ENCODE results near the gene BCAS3.

The BCAS3 gene

DNA sequence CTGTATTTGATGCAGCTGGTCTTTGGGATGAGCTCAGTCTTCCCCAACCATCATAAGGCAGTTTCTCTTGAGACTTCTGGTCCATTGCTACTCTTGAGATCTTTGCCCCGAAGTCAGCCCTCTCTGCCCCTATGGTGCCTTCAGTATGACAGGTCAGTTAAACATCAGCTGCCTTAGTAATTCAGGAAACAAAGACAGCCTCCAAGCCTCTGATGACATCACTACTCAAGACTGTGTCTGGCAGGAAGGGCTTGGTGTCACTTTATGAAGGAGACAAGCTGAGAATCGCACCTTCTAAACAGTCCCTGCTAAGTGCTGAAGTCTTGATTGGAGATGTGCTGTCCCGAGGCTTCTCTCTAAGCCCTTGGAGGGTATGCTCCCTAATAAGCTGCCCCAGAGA lies 617.1 kb downstream of the BCAS3 start:
- Histone ChIP-seq H3K9ac (ENCODE audit: low read length) (no peak overlapping the region), H3K27ac (ENCODE audit: low read depth, low read length) (no peak overlapping the region), H3K36me3 (ENCODE audit: control insufficient read depth, insufficient read depth, low read length) (no peaks in the 10 kb centered on the region), H3K4me1 (ENCODE audit: control insufficient read depth, insufficient read depth, low read length) (no peaks in the 10 kb centered on the region), H3K27me3 (ENCODE audit: control insufficient read depth, insufficient read depth, low read length) (peaks cover 4% of the 10 kb centered on the region), H3K4me3 (ENCODE audit: low read length) (no peak overlapping the region)

DNA sequence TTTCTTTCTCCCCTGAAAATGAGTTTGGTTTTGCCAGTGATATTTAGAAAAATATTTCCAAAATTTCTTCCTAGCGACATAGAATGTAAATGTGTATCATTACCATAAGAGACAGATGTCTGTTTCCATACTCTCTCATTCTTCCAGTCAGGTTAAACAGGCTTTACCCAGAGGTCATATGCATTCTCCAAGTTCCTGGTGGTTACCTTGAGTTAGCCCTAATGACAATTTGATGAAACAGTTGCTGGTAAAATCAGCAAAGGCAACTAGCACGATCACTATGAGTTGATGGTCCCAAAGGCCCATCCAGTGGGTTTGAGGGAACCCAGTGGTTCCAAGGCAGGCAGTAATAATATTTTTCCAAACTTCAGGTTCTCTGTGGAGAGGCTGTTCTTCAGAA lies 618.4 kb downstream of the BCAS3 start:
- Histone ChIP-seq H3K4me1 (ENCODE audit: control insufficient read depth, insufficient read depth, low read length) (no peaks in the 10 kb centered on the region), H3K36me3 (ENCODE audit: control insufficient read depth, insufficient read depth, low read length) (no peaks in the 10 kb centered on the region), H3K27me3 (ENCODE audit: control insufficient read depth, insufficient read depth, low read length) (peaks cover 4% of the 10 kb centered on the region), H3K27ac (ENCODE audit: low read depth, low read length) (no peak overlapping the region), H3K9ac (ENCODE audit: low read length) (no peak overlapping the region), H3K4me3 (ENCODE audit: low read length) (no peak overlapping the region)

DNA sequence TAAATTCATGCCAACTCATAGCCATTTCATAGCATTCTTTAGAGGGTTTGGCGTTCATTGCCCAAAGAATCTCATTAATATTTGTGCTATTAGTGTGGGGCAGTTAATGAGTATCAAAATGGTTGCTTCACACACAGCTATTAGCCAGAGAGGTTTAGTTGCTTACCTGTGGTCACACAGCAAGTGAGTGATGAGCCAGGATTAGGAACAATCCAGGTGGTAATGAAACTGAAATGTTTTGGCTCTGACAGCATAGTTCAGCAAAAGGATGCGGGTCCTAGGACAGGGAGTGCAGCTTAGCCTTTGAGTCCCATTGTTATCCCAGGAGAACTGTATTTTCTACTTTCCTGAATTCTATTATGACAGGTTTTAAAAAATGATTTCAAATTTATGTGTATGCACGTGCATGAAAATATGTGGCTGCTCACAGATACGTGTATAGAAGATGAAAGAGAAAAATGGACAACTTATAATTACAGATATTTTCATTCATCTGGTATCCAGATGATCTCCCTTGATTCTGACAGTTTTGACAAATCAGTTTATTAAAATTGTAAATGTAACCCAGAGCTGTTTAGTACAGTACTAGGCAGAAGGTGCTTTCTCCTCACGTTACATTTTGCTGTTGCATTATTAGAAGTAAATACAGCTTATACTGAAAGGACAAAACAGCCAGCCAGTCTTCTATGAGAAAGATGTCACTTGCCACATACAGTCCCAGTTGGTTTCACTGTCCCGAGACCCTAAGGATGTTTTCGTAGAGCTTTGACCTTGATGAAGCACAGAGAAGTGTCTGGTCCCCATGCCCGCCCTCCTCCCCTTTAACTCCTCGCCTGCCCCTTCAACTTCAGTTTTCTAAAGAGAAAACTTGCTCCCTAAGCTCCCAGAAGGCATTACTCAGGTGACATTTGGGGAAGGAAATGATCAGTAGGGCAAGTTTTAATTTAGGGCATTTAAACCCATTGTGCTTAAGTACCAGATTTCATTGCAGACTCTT lies 622.2 kb downstream of the BCAS3 start:
- Histone ChIP-seq H3K27me3 (ENCODE audit: control insufficient read depth, insufficient read depth, low read length) (peaks cover 4% of the 10 kb centered on the region), H3K27ac (ENCODE audit: low read depth, low read length) (no peak overlapping the region), H3K4me3 (ENCODE audit: low read length) (no peak overlapping the region), H3K4me1 (ENCODE audit: control insufficient read depth, insufficient read depth, low read length) (no peaks in the 10 kb centered on the region), H3K9ac (ENCODE audit: low read length) (no peak overlapping the region), H3K36me3 (ENCODE audit: control insufficient read depth, insufficient read depth, low read length) (no peaks in the 10 kb centered on the region)

DNA sequence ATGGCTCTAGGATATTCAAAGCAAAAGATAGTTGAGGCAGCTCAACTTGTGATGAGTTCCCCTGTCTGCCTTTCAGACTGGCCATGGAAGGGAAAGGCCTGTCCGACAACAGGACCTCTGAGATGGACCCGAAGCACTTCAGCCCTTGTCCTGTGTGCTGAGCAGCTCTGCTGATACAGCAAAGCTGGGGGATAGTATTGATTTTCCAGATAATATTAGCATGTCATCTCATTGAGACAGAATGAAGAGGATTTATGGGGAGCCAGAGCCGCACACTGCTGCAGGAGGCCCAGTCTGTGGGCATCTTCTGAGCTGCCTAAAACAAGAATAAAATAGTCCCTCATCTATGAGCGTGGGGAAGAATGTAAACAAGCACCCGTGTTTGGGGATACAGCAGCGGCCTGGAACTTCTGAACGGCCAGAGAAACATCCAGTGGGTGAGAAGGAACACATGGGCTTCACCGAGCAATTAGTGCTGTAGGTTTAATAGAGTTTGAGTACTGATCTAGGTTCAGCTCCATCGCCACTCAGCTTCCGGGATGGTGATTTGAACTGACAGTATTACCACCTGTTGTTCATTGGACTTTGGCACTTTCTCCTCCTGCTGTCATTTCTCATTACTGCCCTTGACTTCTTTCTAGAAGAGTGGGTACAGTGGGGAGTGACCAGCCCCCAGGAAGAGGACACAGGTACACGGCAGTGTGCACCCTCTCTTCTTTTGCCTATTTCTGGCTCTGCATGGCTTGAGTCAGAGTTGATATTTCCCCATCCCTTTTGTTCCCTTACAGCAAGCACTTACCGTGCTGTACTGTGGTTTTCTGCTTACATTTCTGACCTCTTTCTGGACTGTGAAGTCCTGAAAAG lies 625.5 kb downstream of the BCAS3 start:
- Histone ChIP-seq H3K27ac (ENCODE audit: low read depth, low read length) (no peak overlapping the region), H3K36me3 (ENCODE audit: control insufficient read depth, insufficient read depth, low read length) (no peaks in the 10 kb centered on the region), H3K4me1 (ENCODE audit: control insufficient read depth, insufficient read depth, low read length) (no peaks in the 10 kb centered on the region), H3K9ac (ENCODE audit: low read length) (no peak overlapping the region), H3K4me3 (ENCODE audit: low read length) (no peak overlapping the region), H3K27me3 (ENCODE audit: control insufficient read depth, insufficient read depth, low read length) (peaks cover 2% of the 10 kb centered on the region)

DNA sequence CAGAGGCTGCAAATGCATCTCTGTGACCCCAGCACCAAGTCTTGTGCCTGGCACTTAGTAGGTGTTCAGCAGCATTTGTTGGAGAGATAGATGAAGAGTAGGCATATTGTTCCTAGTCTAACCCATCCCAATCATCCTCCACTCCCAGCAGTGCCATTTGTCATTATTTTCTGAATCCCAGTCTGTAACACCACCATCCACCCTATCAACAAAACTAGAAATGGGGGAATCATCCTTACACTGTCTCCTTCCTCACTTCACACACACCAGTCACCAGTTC lies 626.1 kb downstream of the BCAS3 start:
- H3K27ac ChIP-seq (ENCODE audit: low read depth, low read length): no peak overlapping the region
- no peaks in the 10 kb centered on the region for H3K36me3 ChIP-seq (ENCODE audit: control insufficient read depth, insufficient read depth, low read length)
- no peak overlapping the region for H3K9ac ChIP-seq (ENCODE audit: low read length)
- no peak overlapping the region for H3K4me3 ChIP-seq (ENCODE audit: low read length)
- no peaks in the 10 kb centered on the region for H3K27me3 ChIP-seq (ENCODE audit: control insufficient read depth, insufficient read depth, low read length)
- peaks cover under 1% of the 10 kb centered on the region for H3K4me1 ChIP-seq (ENCODE audit: control insufficient read depth, insufficient read depth, low read length)

DNA sequence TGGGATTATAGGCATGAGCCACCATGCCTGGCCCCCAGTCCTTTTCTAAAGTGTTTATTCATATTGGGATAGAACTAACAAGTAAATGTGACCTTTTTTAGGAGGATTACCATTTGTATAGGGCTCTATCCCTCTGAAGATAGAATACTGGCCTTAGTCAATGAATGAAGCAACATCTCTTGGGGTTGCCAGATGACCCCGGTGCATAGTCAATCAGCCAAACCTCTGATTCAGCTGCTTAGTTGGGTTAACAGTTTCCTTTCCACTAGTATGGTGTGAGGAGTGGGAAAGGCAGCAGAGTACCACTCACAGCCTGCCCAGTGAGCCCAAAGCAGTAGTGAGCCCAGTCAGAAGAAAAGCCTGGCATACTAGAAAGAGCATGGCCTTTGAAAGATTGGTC lies 627.4 kb downstream of the BCAS3 start:
- H3K36me3 ChIP-seq (ENCODE audit: control insufficient read depth, insufficient read depth, low read length): no peaks in the 10 kb centered on the region
- no peak overlapping the region for H3K4me3 ChIP-seq (ENCODE audit: low read length)
- peaks cover 6% of the 10 kb centered on the region for H3K4me1 ChIP-seq (ENCODE audit: control insufficient read depth, insufficient read depth, low read length)
- no peaks in the 10 kb centered on the region for H3K27me3 ChIP-seq (ENCODE audit: control insufficient read depth, insufficient read depth, low read length)
- H3K27ac ChIP-seq (ENCODE audit: low read depth, low read length): no peak overlapping the region
- no peak overlapping the region for H3K9ac ChIP-seq (ENCODE audit: low read length)

DNA sequence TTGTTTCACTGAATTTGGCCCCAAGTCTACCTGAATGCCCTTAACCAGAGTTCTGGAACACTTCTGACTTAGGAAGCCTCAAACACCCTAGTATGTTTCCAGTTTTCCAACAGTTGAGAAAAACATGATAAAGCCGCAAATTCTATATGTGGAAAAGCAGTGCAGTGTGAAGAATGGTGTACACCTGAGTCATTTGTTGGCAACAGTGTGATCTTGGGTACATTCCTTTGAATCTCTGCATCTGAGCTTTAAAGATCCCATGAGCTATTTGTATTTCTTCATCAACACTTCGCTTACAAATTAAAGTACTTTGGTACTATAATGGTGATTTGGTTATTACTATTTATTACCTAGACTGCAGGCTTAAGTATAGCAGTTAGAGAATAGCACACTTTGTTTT lies 628.4 kb downstream of the BCAS3 start:
- H3K27ac ChIP-seq (ENCODE audit: low read depth, low read length): no peak overlapping the region
- H3K4me1 ChIP-seq (ENCODE audit: control insufficient read depth, insufficient read depth, low read length): peaks cover 6% of the 10 kb centered on the region
- no peak overlapping the region for H3K9ac ChIP-seq (ENCODE audit: low read length)
- H3K27me3 ChIP-seq (ENCODE audit: control insufficient read depth, insufficient read depth, low read length): no peaks in the 10 kb centered on the region
- H3K36me3 ChIP-seq (ENCODE audit: control insufficient read depth, insufficient read depth, low read length): no peaks in the 10 kb centered on the region
- H3K4me3 ChIP-seq (ENCODE audit: low read length): no peak overlapping the region

DNA sequence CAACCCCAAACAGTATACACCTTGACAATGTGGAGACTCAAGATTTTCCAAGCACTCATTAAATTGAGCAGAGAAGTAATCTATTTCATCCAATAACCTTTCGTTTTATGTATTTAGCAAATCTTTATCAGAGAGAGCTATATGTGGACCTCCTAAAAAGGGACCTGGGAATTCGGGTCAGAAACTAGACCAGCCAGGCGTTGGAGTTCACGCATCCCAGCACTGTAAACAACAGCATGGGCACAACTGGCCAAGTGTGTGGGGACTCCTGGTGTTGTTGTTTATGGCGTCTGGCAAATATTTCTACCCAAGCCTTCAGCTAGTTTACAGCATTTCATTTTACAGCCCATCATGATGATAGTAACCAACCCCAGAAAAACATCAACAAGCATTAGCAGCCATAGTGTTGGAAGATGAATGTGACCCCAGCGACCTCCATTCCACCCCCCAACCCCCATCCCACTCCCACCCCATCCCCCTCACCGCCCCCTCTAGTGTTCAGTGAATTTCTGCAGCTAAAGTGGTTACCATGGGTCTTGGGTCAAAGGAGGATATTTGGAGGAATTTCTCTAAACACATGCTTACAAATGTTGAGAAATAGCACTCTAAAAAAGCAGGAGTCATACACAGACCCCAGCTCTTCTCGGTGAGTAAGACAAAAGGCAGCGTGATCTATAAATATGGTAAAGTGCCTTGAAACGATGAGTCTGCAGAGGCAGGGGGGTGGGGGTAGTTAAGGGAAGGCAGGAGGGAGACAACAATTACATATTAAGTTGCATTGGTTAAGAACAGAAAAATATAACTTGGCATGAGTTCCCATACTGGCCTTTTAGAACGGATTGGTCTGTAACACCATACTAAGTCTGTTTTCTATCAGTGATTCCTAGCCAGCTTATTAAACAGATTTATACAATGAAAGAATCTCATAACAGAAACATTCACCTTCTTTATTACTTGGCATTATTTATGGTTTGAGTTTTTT lies 630.5 kb downstream of the BCAS3 start:
- H3K27ac ChIP-seq (ENCODE audit: low read depth, low read length): no peak overlapping the region
- H3K27me3 ChIP-seq (ENCODE audit: control insufficient read depth, insufficient read depth, low read length): no peaks in the 10 kb centered on the region
- H3K9ac ChIP-seq (ENCODE audit: low read length): no peak overlapping the region
- no peaks in the 10 kb centered on the region for H3K36me3 ChIP-seq (ENCODE audit: control insufficient read depth, insufficient read depth, low read length)
- H3K4me1 ChIP-seq (ENCODE audit: control insufficient read depth, insufficient read depth, low read length): peaks cover 6% of the 10 kb centered on the region
- H3K4me3 ChIP-seq (ENCODE audit: low read length): no peak overlapping the region

DNA sequence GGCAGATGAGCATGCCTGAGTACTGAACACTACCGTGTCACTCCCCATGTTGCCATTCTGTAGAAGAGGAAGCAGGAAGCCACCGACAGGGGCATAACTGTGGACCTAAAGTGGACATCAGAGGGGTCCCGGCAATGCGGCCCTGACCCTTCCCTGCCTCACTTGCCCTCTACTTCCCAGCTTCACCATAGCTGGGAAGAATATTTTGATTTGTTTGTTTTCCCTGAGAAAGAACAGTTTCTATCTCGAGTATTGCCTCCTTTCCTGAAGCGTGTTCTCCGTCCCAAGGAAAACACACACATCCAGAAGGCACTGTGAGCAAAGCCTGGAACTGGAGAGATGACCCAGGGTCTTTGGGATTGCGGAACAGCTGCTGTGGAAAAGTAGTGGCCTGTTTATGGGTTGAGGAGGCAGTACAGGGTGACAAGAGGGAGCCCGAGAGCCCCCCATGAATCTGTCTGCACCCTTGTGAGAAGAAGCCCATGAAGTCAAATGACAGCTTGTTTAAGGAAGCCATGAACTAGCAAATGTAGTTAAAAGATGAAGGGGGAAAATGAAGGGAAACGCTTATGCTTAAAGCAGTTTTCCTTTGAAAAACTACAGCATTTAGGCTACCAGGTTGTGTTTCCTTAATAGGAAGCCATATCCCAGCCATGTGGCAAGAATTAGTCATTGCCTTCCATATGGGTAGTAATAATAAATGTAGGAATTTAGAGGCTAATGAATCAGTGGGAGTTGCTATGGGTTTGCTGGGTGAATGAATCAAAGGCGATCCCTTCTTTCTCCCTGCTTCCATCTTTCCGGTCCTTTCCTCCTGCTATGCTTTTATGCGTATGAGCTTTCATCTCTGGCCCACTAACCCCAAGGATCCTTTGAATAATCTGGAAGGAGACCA lies 632.0 kb downstream of the BCAS3 start:
- H3K4me3 ChIP-seq (ENCODE audit: low read length): no peak overlapping the region
- H3K27ac ChIP-seq (ENCODE audit: low read depth, low read length): no peak overlapping the region
- no peaks in the 10 kb centered on the region for H3K27me3 ChIP-seq (ENCODE audit: control insufficient read depth, insufficient read depth, low read length)
- peaks cover 8% of the 10 kb centered on the region for H3K4me1 ChIP-seq (ENCODE audit: control insufficient read depth, insufficient read depth, low read length)
- H3K36me3 ChIP-seq (ENCODE audit: control insufficient read depth, insufficient read depth, low read length): no peaks in the 10 kb centered on the region
- H3K9ac ChIP-seq (ENCODE audit: low read length): no peak overlapping the region

DNA sequence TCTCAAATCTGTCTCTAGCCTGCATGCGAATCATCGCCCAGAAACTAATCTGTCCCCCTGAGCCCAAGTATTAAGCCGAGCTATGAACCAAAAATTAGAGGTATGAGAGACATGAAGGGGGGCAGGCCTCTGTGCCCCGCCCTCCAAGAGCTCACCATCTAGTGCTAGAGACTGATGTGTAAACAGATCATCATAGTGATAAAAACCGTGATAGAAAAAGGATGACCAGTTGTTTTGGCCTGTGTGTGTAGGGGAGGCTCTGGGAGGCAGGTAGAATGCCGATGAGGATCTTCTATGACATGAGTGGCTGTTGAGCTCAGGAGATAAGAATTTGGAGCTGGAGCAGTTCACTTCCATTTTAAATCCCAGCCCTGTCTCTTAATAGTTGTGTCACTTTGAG lies 632.9 kb downstream of the BCAS3 start:
- no peaks in the 10 kb centered on the region for H3K27me3 ChIP-seq (ENCODE audit: control insufficient read depth, insufficient read depth, low read length)
- H3K9ac ChIP-seq (ENCODE audit: low read length): no peak overlapping the region
- peaks cover 10% of the 10 kb centered on the region for H3K4me1 ChIP-seq (ENCODE audit: control insufficient read depth, insufficient read depth, low read length)
- no peak overlapping the region for H3K27ac ChIP-seq (ENCODE audit: low read depth, low read length)
- H3K36me3 ChIP-seq (ENCODE audit: control insufficient read depth, insufficient read depth, low read length): no peaks in the 10 kb centered on the region
- H3K4me3 ChIP-seq (ENCODE audit: low read length): no peak overlapping the region

All from rectal smooth muscle tissue (tissue), 1 donor.